Naive thymus-derived CD4-positive, alpha-beta T cell (primary cell): ENCODE measurements around the gene SYNDIG1. TPM values are rescaled to one million over a fixed set of nuclear protein-coding genes. Genes with fewer than 3 reads are reported as not detected.

Experiments used
- ATAC-seq: fragments of 150-1000 bp; cut with Tn5 transposase; 2 replicates; pipeline ENCODE4 v1.10.0; 2021; ENCODE audit warnings: mild to moderate bottlenecking, moderate library complexity
- CTCF ChIA-PET: fragments of 350-600 bp; sonication (Branson Sonifier 250); formaldehyde crosslinking; loops from one replicate; lab custom pipeline; 2021; ENCODE audit warnings: antibody characterized with exemption; lab: Charles Lee
- POLR2A ChIA-PET: fragments of 350-600 bp; sonication (Branson Sonifier 250); formaldehyde crosslinking; loops from one replicate; lab custom pipeline; 2021; ENCODE audit warnings: antibody characterized with exemption, inconsistent platforms; lab: Charles Lee
- DNase-seq, 9 donors: peaks; one replicate each; pipeline versions ENCODE4 v3.0.0 to v3.0.0-alpha.2; 2020 to 2022; ENCODE audit warnings: mixed read lengths in 1 of 9
- H3K27ac ChIP-seq: one replicate; pipeline ENCODE4 v1.7.0; 2013; ENCODE audit warnings: mild to moderate bottlenecking, low read depth, low read length, moderate library complexity
- H3K27me3 ChIP-seq, 2 donors: one replicate each; pipeline ENCODE4 v1.7.0; 2013; ENCODE audit warnings: low read length in 2 of 2, mild to moderate bottlenecking in 2 of 2, moderate library complexity in 2 of 2; ENCODE audit not compliant: control insufficient read depth in 2 of 2, insufficient read depth in 2 of 2
- H3K36me3 ChIP-seq, 3 experiments: 1 replicate in 2 of 3; 2 replicates in 1 of 3; pipeline ENCODE4 v1.7.0; 2013; ENCODE audit warnings: low read length in 3 of 3, mild to moderate bottlenecking in 3 of 3, moderate library complexity in 1 of 3; ENCODE audit not compliant: insufficient read depth in 3 of 3, control insufficient read depth in 2 of 3
- H3K4me1 ChIP-seq, 2 donors: one replicate each; pipeline ENCODE4 v1.7.0; 2013; ENCODE audit warnings: low read length in 2 of 2, mild to moderate bottlenecking in 2 of 2, moderate library complexity in 1 of 2; ENCODE audit not compliant: control insufficient read depth in 2 of 2, insufficient read depth in 2 of 2
- H3K4me3 ChIP-seq: 2 replicates; pipeline ENCODE4 v1.7.0; 2013; ENCODE audit warnings: mild to moderate bottlenecking, low read length
- H3K9me3 ChIP-seq, 3 experiments: 1 replicate in 2 of 3; 2 replicates in 1 of 3; pipeline ENCODE4 v1.7.0; 2013; ENCODE audit warnings: low read length in 3 of 3; ENCODE audit not compliant: control insufficient read depth in 2 of 3
- H3K27ac Mint-ChIP-seq, 9 donors: one replicate each; pipeline ENCODE4 v1.8.0; 2020 to 2022; ENCODE audit warnings: mixed read lengths in 9 of 9, mild to moderate bottlenecking in 8 of 9, moderate library complexity in 5 of 9, inconsistent platforms in 2 of 9
- H3K27me3 Mint-ChIP-seq, 5 donors: one replicate each; pipeline ENCODE4 v1.8.0; 2021 to 2022; ENCODE audit warnings: mixed read lengths in 5 of 5, mild to moderate bottlenecking in 1 of 5
- H3K36me3 Mint-ChIP-seq, 5 donors: one replicate each; pipeline ENCODE4 v1.8.0; 2020 to 2022; ENCODE audit warnings: mixed read lengths in 5 of 5, mild to moderate bottlenecking in 3 of 5, inconsistent platforms in 1 of 5
- H3K4me1 Mint-ChIP-seq, 7 donors: one replicate each; pipeline ENCODE4 v1.8.0; 2020 to 2022; ENCODE audit warnings: mixed read lengths in 7 of 7, mild to moderate bottlenecking in 3 of 7, inconsistent platforms in 1 of 7
- H3K4me3 Mint-ChIP-seq, 10 donors: one replicate each; pipeline ENCODE4 v1.8.0; 2020 to 2022; ENCODE audit warnings: mild to moderate bottlenecking in 10 of 10, mixed read lengths in 10 of 10, moderate library complexity in 6 of 10, inconsistent platforms in 2 of 10
- H3K9me3 Mint-ChIP-seq, 11 donors: one replicate each; pipeline ENCODE4 v1.8.0; 2020 to 2022; ENCODE audit warnings: mixed read lengths in 11 of 11, mild to moderate bottlenecking in 4 of 11, inconsistent platforms in 1 of 11, moderate library complexity in 1 of 11
- intact Hi-C, 2 donors: fragments of 100-400 bp; cut with micrococcal nuclease; formaldehyde crosslinking; loops; one replicate each; pipeline ENCODE4 v1.15.1; 2023
- polyA plus RNA-seq, 2 donors: library from polyadenylated mRNA; unstranded; fragments of 300-500 nt; fragmentation: Illumina TruSeq; gene quantifications; one replicate each; pipeline ENCODE4 v1.2.3, GENCODE V29; 2021
- total RNA-seq, 6 experiments: library from RNA in 5 of 6; stranded (reverse) in 5 of 6; gene quantifications; 1 replicate in 5 of 6; 2 replicates in 1 of 6; pipeline ENCODE4 v1.2.3 and lab custom pipeline; 2021 to 2026

Gene SYNDIG1
- total and polyA plus RNA-seq, 7 experiments from 2014 or later: not detected

GRCh38 chr20:24452016-24452415 is 17.4 kb upstream of the SYNDIG1 start:
- POLR2A ChIA-PET: no interaction called here
- H3K27me3 ChIP-seq: no peaks in the 10 kb centered on the region
- no peak overlapping the region for H3K27ac ChIP-seq
- Mint-ChIP-seq H3K9me3 (peaks cover 0 to 2% (median 0%) of the 10 kb centered on the region in 11 donors), H3K36me3 (no peaks in the 10 kb centered on the region), H3K4me1 (peaks cover 6 to 28% (median 21%) of the 10 kb centered on the region in 7 donors), H3K27ac (no peak overlapping the region), H3K27me3 (peaks cover 0 to 12% (median 0%) of the 10 kb centered on the region in 5 donors), H3K4me3 (no peak overlapping the region)
- intact Hi-C loops: no loop called here
- H3K36me3 ChIP-seq: no peaks in the 10 kb centered on the region
- no peaks in the 10 kb centered on the region for H3K9me3 ChIP-seq
- no peak for ATAC-seq
- DNase-seq: no peak
- no peak overlapping the region for H3K4me3 ChIP-seq
- no peaks in the 10 kb centered on the region for H3K4me1 ChIP-seq
- CTCF ChIA-PET: no interaction called here

DNA sequence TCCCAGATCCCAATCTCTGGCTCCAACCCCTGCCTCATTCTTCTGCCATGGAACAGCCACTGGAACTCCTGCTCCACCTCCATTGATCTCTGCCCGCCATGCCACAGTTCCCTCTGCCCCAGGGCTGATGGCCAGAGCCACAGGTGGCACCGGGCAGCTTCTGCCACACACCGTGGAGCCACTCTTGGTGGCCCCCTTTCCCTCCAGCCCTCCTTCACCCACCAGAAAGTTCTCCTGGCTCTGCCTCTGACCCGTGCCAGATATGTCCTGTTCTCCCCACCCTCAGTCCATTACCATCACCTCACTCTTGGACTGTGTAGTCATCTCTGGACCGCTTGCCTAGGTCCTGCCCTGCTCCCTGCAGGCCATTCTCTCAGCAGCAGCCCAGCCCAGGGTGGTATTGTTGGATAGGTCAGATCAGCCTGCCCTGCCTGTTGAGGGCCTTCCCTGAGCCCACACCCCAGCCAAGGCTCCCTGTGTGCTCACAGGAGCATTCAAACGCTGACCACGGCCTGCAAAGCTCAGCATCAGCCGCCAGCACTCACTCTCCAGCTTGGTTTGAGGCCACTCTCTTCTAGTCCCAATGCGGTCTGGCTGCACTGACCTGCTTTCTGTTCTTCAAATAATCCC is 16.8 kb upstream of the SYNDIG1 start:
- Histone ChIP-seq H3K4me1 (no peaks in the 10 kb centered on the region), H3K4me3 (no peak overlapping the region), H3K27ac (no peak overlapping the region), H3K9me3 (no peaks in the 10 kb centered on the region), H3K27me3 (peaks cover 0 to 1% of the 10 kb centered on the region in 2 donors), H3K36me3 (no peaks in the 10 kb centered on the region)
- DNase-seq: no peak
- peak overlapping the region in 1 of 9 donors; percentile 52 for H3K27ac Mint-ChIP-seq
- intact Hi-C loops: no loop called here
- ChIA-PET CTCF (no interaction called here), POLR2A (no interaction called here)
- H3K27me3 Mint-ChIP-seq: peaks cover 0 to 12% (median 0%) of the 10 kb centered on the region in 5 donors
- no peak for ATAC-seq
- H3K4me3 Mint-ChIP-seq: no peak overlapping the region
- H3K9me3 Mint-ChIP-seq: peaks cover 0 to 2% (median 0%) of the 10 kb centered on the region in 11 donors
- peaks cover 6 to 28% (median 21%) of the 10 kb centered on the region in 7 donors for H3K4me1 Mint-ChIP-seq
- no peaks in the 10 kb centered on the region for H3K36me3 Mint-ChIP-seq

DNA sequence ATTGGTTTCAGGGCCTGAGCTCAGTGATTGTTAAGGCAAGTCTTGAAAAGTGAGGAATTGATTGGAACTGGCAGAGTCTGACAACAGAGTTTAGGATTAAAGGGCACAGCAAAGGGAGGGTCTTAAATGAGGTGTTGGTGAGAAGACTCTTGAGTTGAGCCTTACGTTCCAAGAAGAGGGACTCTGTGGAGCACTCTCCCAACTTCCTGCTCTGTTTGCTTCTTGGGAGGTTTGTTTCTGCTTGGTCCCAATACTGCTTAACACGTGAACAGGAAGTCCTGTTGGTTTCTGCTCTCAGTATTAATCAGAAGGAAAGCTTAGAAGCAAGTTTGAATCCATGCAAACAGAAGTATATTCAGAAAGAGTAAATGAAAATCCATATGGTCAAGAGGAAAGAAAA is 15.6 kb upstream of the SYNDIG1 start:
- CTCF ChIA-PET: no interaction called here
- intact Hi-C loops: no loop called here
- Mint-ChIP-seq H3K9me3 (no peaks in the 10 kb centered on the region), H3K4me3 (no peak overlapping the region), H3K27me3 (peaks cover 0 to 17% (median 5%) of the 10 kb centered on the region in 5 donors), H3K27ac (peak overlapping the region in 1 of 9 donors; percentile 65), H3K4me1 (peaks cover 6 to 19% (median 13%) of the 10 kb centered on the region in 7 donors), H3K36me3 (no peaks in the 10 kb centered on the region)
- Histone ChIP-seq H3K27me3 (peaks cover 0 to 3% of the 10 kb centered on the region in 2 donors), H3K9me3 (no peaks in the 10 kb centered on the region), H3K4me1 (no peaks in the 10 kb centered on the region), H3K36me3 (no peaks in the 10 kb centered on the region), H3K27ac (no peak overlapping the region), H3K4me3 (no peak overlapping the region)
- no peak for ATAC-seq
- POLR2A ChIA-PET: no interaction called here
- no peak for DNase-seq

DNA sequence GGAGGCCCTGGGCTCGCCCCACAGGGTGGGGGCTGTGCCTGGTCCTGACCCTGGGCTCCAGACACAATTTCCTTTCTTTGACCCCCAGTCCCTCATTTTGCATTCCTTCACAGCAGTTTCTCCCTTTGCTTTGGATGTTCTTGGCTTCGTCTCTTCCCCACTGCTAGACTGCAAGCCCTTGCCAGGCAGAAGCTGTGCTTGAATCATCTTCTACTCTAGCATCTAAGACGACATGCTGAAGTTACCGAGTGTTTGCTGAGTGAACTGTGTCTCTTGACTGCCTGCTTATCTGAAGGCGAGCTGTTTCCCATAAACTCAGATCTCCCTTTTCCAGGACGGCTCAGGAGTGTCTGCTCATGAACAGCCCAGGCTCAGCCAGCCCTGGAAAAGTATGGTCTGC is 14.3 kb upstream of the SYNDIG1 start:
- Histone ChIP-seq H3K4me3 (no peak overlapping the region), H3K27me3 (peaks cover 0 to 3% of the 10 kb centered on the region in 2 donors), H3K36me3 (no peaks in the 10 kb centered on the region), H3K27ac (no peak overlapping the region), H3K4me1 (no peaks in the 10 kb centered on the region), H3K9me3 (no peaks in the 10 kb centered on the region)
- Mint-ChIP-seq H3K4me3 (no peak overlapping the region), H3K4me1 (peaks cover 6 to 16% (median 10%) of the 10 kb centered on the region in 7 donors), H3K27me3 (peaks cover 0 to 17% (median 6%) of the 10 kb centered on the region in 5 donors), H3K27ac (no peak overlapping the region), H3K9me3 (no peaks in the 10 kb centered on the region), H3K36me3 (no peaks in the 10 kb centered on the region)
- CTCF ChIA-PET: no interaction called here
- POLR2A ChIA-PET: no interaction called here
- intact Hi-C loops: no loop called here
- no peak for DNase-seq
- no peak for ATAC-seq

DNA sequence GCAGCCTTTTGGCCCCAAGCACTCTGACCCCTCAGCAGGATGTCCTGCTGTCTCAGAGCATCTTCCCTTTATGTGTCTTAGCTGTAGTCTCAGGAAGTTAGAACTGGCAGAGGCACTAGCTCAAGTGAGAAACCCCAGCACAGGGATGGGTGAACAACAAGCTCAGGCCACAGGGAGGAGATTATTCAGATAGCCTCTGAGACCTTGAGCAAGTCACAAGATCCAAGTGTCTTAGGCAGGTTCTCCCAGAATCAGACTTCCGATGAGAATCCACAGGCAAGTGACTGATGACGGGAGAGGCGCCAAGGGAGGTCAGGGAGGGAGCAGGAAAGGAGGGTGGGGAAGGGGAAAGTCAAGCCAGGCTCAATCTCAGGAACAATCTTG is 13.0 kb upstream of the SYNDIG1 start:
- peaks cover 0 to 3% of the 10 kb centered on the region in 2 donors for H3K27me3 ChIP-seq
- H3K27ac ChIP-seq: no peak overlapping the region
- H3K4me3 Mint-ChIP-seq: no peak overlapping the region
- peaks cover 6 to 16% (median 10%) of the 10 kb centered on the region in 7 donors for H3K4me1 Mint-ChIP-seq
- no peaks in the 10 kb centered on the region for H3K9me3 Mint-ChIP-seq
- ChIA-PET POLR2A (interaction anchor here (0.6 kb wide), 1 partner anchor 233 kb away, joined by 3 read pairs; no protein-coding TSS in a partner anchor), CTCF (no interaction called here)
- DNase-seq (no peak), ATAC-seq (no peak)
- H3K4me1 ChIP-seq: no peaks in the 10 kb centered on the region
- peaks cover 0 to 17% (median 6%) of the 10 kb centered on the region in 5 donors for H3K27me3 Mint-ChIP-seq
- no peak overlapping the region for H3K27ac Mint-ChIP-seq
- H3K4me3 ChIP-seq: no peak overlapping the region
- no peaks in the 10 kb centered on the region for H3K36me3 Mint-ChIP-seq
- no peaks in the 10 kb centered on the region for H3K36me3 ChIP-seq
- no peaks in the 10 kb centered on the region for H3K9me3 ChIP-seq
- intact Hi-C loops: no loop called here

- peaks cover 0 to 26% (median 6%) of the 10 kb centered on the region in 5 donors for H3K27me3 Mint-ChIP-seq
- H3K27ac Mint-ChIP-seq: no peak overlapping the region
- no peaks in the 10 kb centered on the region for H3K9me3 Mint-ChIP-seq
- H3K9me3 ChIP-seq: no peaks in the 10 kb centered on the region
- ATAC-seq: no peak
- H3K36me3 ChIP-seq: no peaks in the 10 kb centered on the region
- no peak overlapping the region for H3K4me3 Mint-ChIP-seq
- peaks cover 0 to 3% of the 10 kb centered on the region in 2 donors for H3K27me3 ChIP-seq
- ChIA-PET CTCF (no interaction called here), POLR2A (no interaction called here)
- H3K36me3 Mint-ChIP-seq: no peaks in the 10 kb centered on the region
- intact Hi-C loops: no loop called here
- no peaks in the 10 kb centered on the region for H3K4me1 ChIP-seq
- no peak for DNase-seq
- H3K27ac ChIP-seq: no peak overlapping the region
- H3K4me1 Mint-ChIP-seq: peaks cover 4 to 16% (median 10%) of the 10 kb centered on the region in 7 donors
- no peak overlapping the region for H3K4me3 ChIP-seq
Observed at GRCh38 chr20:24458436-24458835, 11.0 kb upstream of the SYNDIG1 start.

GRCh38 chr20:24459733-24460132 is 9.7 kb upstream of the SYNDIG1 start:
- Histone ChIP-seq H3K9me3 (no peaks in the 10 kb centered on the region), H3K27ac (no peak overlapping the region), H3K4me1 (no peaks in the 10 kb centered on the region), H3K36me3 (no peaks in the 10 kb centered on the region), H3K27me3 (peaks cover 0 to 3% of the 10 kb centered on the region in 2 donors), H3K4me3 (no peak overlapping the region)
- peaks cover 0 to 31% (median 6%) of the 10 kb centered on the region in 5 donors for H3K27me3 Mint-ChIP-seq
- no peaks in the 10 kb centered on the region for H3K9me3 Mint-ChIP-seq
- no peak overlapping the region for H3K4me3 Mint-ChIP-seq
- H3K36me3 Mint-ChIP-seq: no peaks in the 10 kb centered on the region
- ATAC-seq (no peak), DNase-seq (no peak)
- POLR2A ChIA-PET: no interaction called here
- no peak overlapping the region for H3K27ac Mint-ChIP-seq
- CTCF ChIA-PET: no interaction called here
- intact Hi-C loops: no loop called here
- H3K4me1 Mint-ChIP-seq: peaks cover 0 to 6% (median 4%) of the 10 kb centered on the region in 7 donors
